Loucy (cell line): ENCODE results near the gene FSD2.

Experiments
- H2AFZ ChIP-seq: fragments of 200-600 bp; sonication (generic); 2 replicates; pipeline ENCODE4 v1.6.0; 2016; ENCODE audit warnings: antibody characterized with exemption, mild to moderate bottlenecking, low read length, moderate library complexity
- H3F3A ChIP-seq: fragments of 200-600 bp; 2 replicates; pipeline ENCODE4 v1.6.0; 2016; ENCODE audit warnings: antibody characterized with exemption, low read depth, mild to moderate bottlenecking
- H3K27me3 ChIP-seq: fragments of 200-600 bp; sonication (generic); 2 replicates; pipeline ENCODE4 v1.6.1; 2014; ENCODE audit warnings: low read length, mild to moderate bottlenecking; ENCODE audit not compliant: insufficient read depth, poor library complexity, severe bottlenecking
- H3K36me3 ChIP-seq: fragments of 200-600 bp; sonication (generic); 2 replicates; pipeline ENCODE4 v1.6.1; 2016; ENCODE audit warnings: low read length; ENCODE audit not compliant: insufficient read depth
- H3K4me1 ChIP-seq: fragments of 200-600 bp; sonication (generic); 2 replicates; pipeline ENCODE4 v1.5.1; 2014; ENCODE audit warnings: low read length, mild to moderate bottlenecking; ENCODE audit not compliant: insufficient read depth, poor library complexity, severe bottlenecking
- H3K4me2 ChIP-seq: fragments of 200-600 bp; sonication (generic); 2 replicates; pipeline ENCODE4 v1.6.0; 2014; ENCODE audit warnings: antibody characterized with exemption, low read length, low read depth, mild to moderate bottlenecking; ENCODE audit not compliant: poor library complexity, severe bottlenecking
- H3K4me3 ChIP-seq: fragments of 200-600 bp; sonication (generic); 2 replicates; pipeline ENCODE4 v1.5.1; 2014; ENCODE audit warnings: low read length, mild to moderate bottlenecking, mixed read lengths; ENCODE audit not compliant: poor library complexity, severe bottlenecking
- H3K79me2 ChIP-seq: fragments of 200-600 bp; sonication (generic); 2 replicates; pipeline ENCODE4 v1.6.1; 2014; ENCODE audit warnings: low read length; ENCODE audit not compliant: insufficient read depth
- H3K9ac ChIP-seq: fragments of 200-600 bp; sonication (generic); 2 replicates; pipeline ENCODE4 v1.6.0; 2014; ENCODE audit warnings: mild to moderate bottlenecking, low read depth, low read length, moderate library complexity; ENCODE audit not compliant: poor library complexity, severe bottlenecking
- H3K9me2 ChIP-seq: fragments of 200-600 bp; sonication (generic); replicated peaks from 2 replicates; pipeline ENCODE4 v1.6.1; 2016; ENCODE audit warnings: low read depth, low read length, mixed read lengths
- H3K9me3 ChIP-seq: fragments of 200-600 bp; sonication (generic); 2 replicates; pipeline ENCODE4 v1.6.1; 2014; ENCODE audit warnings: mild to moderate bottlenecking, antibody characterized with exemption, low read length, low read depth; ENCODE audit not compliant: insufficient read depth
- H4K20me1 ChIP-seq: fragments of 200-600 bp; sonication (generic); 2 replicates; pipeline ENCODE4 v1.6.0; 2014; ENCODE audit warnings: antibody characterized with exemption, low read length, mild to moderate bottlenecking; ENCODE audit not compliant: insufficient read depth, poor library complexity, severe bottlenecking
- EZH2phosphoT487 ChIP-seq: fragments of 200-600 bp; IDR thresholded peaks from 2 replicates; pipeline ENCODE4 v1.6.1; 2018; ENCODE audit warnings: antibody characterized with exemption, mild to moderate bottlenecking, moderate library complexity, borderline replicate concordance
- TF ChIP-seq, protein P1 (sequence below): fragments of 200-600 bp; sonication (generic); conservative IDR thresholded peaks from 2 replicates; pipeline ENCODE4 v1.5.1; 2014; ENCODE audit warnings: mild to moderate bottlenecking, antibody characterized with exemption, low read length

FSD2 gene

DNA sequence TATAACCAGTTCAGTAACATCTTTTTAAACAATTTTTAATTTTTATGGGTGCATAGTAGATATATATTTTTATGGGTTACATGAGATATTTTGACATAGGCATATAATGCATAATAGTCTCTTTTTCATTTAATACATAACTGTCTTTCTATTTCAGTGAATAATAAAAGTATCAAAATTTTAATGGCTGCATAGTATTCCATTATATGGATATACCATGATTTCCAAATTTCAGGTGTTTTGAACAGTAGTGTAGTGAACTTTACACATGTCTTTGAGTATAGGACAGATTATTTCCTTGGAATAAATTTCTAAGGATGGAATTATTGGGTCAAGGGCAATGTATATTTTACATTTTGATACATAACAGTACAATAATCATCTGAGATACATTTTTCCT, 14.3 kb upstream of the FSD2 start:
- Histone ChIP-seq H3K36me3 (peaks cover 54% of the 10 kb centered on the region; the same call in 1 of the 2 replicates), H3K9ac (no peak overlapping the region), H3K4me3 (no peak overlapping the region), H3K4me1 (no peaks in the 10 kb centered on the region), H4K20me1 (peaks cover 14% of the 10 kb centered on the region), H3K9me2 (no peaks in the 10 kb centered on the region), H3K9me3 (no peaks in the 10 kb centered on the region), H3K79me2 (no peaks in the 10 kb centered on the region; the same call in 1 of the 2 replicates), H3F3A (no peaks in the 10 kb centered on the region), H2AFZ (no peak overlapping the region), H3K27me3 (no peaks in the 10 kb centered on the region), H3K4me2 (no peak overlapping the region)
- TF ChIP-seq, protein P1, sequence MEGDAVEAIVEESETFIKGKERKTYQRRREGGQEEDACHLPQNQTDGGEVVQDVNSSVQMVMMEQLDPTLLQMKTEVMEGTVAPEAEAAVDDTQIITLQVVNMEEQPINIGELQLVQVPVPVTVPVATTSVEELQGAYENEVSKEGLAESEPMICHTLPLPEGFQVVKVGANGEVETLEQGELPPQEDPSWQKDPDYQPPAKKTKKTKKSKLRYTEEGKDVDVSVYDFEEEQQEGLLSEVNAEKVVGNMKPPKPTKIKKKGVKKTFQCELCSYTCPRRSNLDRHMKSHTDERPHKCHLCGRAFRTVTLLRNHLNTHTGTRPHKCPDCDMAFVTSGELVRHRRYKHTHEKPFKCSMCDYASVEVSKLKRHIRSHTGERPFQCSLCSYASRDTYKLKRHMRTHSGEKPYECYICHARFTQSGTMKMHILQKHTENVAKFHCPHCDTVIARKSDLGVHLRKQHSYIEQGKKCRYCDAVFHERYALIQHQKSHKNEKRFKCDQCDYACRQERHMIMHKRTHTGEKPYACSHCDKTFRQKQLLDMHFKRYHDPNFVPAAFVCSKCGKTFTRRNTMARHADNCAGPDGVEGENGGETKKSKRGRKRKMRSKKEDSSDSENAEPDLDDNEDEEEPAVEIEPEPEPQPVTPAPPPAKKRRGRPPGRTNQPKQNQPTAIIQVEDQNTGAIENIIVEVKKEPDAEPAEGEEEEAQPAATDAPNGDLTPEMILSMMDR: no peak
- TF ChIP-seq EZH2phosphoT487: no peak

DNA sequence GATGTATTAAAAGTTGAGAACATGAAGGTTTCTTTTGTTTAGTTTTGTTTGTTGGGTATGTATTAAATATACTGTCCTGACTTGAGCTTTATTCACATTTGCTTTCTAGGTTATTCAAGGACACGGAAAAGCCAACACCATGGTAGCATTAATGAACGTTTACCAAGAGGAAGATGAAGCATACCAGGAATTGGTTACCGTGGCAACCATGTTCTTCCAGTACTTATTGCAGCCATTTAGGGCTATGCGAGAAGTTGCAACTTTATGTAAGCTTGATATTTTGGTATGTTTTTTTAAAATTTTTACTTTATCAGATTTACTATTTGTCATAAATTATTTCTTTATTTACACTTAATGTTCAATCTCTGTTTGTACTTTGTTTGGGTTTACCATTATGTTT, 7.1 kb upstream of the FSD2 start:
- Histone ChIP-seq H3K4me3 (peak overlapping the region; percentile 99), H3K36me3 (peaks cover 26% of the 10 kb centered on the region; the same call in 1 of the 2 replicates), H3K4me1 (peaks cover 22% of the 10 kb centered on the region), H3K9ac (no peak overlapping the region), H3K79me2 (peaks cover 43% of the 10 kb centered on the region), H3K27me3 (no peaks in the 10 kb centered on the region), H3F3A (no peaks in the 10 kb centered on the region), H4K20me1 (peaks cover 53% of the 10 kb centered on the region), H3K9me3 (no peaks in the 10 kb centered on the region), H3K4me2 (peak overlapping the region; percentile 92), H3K9me2 (no peaks in the 10 kb centered on the region), H2AFZ (no peak overlapping the region)
- no peak for TF ChIP-seq EZH2phosphoT487
- TF ChIP-seq, protein P1: no peak

DNA sequence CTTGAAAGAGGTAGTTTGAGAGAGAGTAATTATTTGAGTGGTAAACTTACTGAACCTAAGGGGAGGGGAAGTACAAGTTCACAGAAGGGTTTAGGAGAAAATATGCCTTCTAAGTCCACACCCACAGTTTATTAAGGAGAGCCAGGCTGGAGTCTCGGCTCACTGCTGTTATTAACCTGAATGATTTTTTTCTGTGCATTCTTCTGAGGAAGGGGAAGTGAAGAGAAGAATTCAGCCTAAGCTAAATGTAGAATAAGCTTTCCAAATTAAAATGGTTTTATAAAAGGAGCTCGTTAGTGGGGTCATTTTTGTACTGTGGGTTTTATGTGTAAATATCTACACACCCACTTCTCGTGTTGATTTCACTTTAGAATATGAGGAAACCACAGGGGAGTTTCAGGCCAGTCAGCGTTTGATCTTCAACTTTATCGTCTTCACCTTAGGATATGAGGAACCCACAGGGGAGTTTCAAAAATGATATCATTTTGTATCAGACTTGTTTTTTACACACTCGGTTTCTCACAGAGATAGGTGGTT, 5.1 kb upstream of the FSD2 start:
- Histone ChIP-seq H3K4me2 (peak overlapping the region; percentile 92), H3K36me3 (peaks cover 15% of the 10 kb centered on the region; the same call in 1 of the 2 replicates), H4K20me1 (peaks cover 44% of the 10 kb centered on the region), H3K9me2 (no peaks in the 10 kb centered on the region), H3K9ac (peak overlapping the region; percentile 89), H3K4me3 (peak overlapping the region; percentile 99), H3K79me2 (peaks cover 43% of the 10 kb centered on the region), H3F3A (no peaks in the 10 kb centered on the region), H3K4me1 (peaks cover 22% of the 10 kb centered on the region), H2AFZ (no peak overlapping the region), H3K27me3 (no peaks in the 10 kb centered on the region), H3K9me3 (no peaks in the 10 kb centered on the region)
- TF ChIP-seq, protein P1: no peak
- TF ChIP-seq EZH2phosphoT487: no peak
